Measurements from ENCODE around the gene MGA.

DNA sequence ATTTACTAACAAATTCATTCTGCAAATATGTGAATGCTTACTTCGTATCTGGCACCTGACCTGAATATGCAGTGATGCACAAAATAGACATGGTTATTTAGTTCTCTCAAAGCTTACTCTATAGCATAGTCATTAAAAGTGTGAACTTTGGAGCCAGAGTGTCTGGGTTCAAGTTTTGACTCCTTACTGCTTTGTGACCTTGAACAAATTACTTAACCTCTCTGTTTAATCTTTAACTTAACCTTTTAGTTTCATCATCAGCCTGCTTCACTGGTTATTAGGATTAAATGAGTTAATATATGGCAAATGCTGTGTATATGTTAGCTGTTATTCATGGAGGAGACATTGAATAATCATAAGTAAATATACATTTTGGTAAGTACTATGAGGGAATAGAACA lies 12.1 kb upstream of the MGA start:
- TF ChIP-seq, protein P1, sequence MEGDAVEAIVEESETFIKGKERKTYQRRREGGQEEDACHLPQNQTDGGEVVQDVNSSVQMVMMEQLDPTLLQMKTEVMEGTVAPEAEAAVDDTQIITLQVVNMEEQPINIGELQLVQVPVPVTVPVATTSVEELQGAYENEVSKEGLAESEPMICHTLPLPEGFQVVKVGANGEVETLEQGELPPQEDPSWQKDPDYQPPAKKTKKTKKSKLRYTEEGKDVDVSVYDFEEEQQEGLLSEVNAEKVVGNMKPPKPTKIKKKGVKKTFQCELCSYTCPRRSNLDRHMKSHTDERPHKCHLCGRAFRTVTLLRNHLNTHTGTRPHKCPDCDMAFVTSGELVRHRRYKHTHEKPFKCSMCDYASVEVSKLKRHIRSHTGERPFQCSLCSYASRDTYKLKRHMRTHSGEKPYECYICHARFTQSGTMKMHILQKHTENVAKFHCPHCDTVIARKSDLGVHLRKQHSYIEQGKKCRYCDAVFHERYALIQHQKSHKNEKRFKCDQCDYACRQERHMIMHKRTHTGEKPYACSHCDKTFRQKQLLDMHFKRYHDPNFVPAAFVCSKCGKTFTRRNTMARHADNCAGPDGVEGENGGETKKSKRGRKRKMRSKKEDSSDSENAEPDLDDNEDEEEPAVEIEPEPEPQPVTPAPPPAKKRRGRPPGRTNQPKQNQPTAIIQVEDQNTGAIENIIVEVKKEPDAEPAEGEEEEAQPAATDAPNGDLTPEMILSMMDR (IDR thresholded peaks at IDR 0.05), result no peak
- no peak for TF ChIP-seq POLR2A (IDR thresholded peaks at IDR 0.05)
- TF ChIP-seq POLR2AphosphoS5 (IDR thresholded peaks at IDR 0.05), result no peak

All from upper lobe of left lung (tissue), 4 donors.